ENCODE results near the gene POC1A.

DNA sequence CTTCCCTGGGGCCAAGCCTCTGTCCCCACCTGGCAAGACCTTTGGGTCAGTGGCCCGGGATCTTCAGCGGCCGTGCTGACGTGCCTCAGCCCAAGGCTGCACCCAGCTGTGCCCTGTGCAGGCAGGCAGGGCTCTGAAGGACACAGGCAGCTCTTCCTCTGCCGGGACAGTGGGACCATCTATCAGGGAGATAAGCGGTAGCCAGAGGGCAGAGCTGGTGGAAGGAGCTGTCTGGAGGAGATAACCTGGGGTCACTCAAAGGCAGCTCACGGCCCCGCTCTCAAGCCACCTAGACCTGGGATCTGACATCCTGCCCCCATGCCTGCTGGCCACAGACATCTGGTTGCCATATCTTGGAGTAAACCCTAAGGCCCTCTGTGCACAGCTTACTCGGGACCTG is 125.2 kb downstream of the POC1A start:
- TF ChIP-seq, protein P1, sequence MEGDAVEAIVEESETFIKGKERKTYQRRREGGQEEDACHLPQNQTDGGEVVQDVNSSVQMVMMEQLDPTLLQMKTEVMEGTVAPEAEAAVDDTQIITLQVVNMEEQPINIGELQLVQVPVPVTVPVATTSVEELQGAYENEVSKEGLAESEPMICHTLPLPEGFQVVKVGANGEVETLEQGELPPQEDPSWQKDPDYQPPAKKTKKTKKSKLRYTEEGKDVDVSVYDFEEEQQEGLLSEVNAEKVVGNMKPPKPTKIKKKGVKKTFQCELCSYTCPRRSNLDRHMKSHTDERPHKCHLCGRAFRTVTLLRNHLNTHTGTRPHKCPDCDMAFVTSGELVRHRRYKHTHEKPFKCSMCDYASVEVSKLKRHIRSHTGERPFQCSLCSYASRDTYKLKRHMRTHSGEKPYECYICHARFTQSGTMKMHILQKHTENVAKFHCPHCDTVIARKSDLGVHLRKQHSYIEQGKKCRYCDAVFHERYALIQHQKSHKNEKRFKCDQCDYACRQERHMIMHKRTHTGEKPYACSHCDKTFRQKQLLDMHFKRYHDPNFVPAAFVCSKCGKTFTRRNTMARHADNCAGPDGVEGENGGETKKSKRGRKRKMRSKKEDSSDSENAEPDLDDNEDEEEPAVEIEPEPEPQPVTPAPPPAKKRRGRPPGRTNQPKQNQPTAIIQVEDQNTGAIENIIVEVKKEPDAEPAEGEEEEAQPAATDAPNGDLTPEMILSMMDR (IDR thresholded peaks at IDR 0.05): no peak
- TF ChIP-seq POLR2A (IDR thresholded peaks at IDR 0.05): no peak

Data from uterus (tissue), 2 donors.